Astrocyte (in vitro differentiated cells and primary cell): ENCODE measurements around the gene IGSF23. TPM values are rescaled to one million over a fixed set of nuclear protein-coding genes. Genes with fewer than 3 reads are reported as not detected.
A peak's percentile ranks its signal among the peaks of the same experiment; 100 is the strongest.

Experiments used
- DNase-seq: peaks from one replicate; pipeline ENCODE4 v3.0.0-alpha.2; 2010; ENCODE audit warnings: low read depth
- FAIRE-seq: peaks from 2 replicates; lab custom pipeline; 2011; peaks lifted over from hg19 to GRCh38; lab: Jason Lieb, UNC
- H2AFZ ChIP-seq: 2 replicates; pipeline ENCODE4 v1.6.0; 2012; ENCODE audit warnings: low read depth, low read length, inconsistent platforms
- H3K27ac ChIP-seq: 2 replicates; pipeline ENCODE4 v1.5.1; 2011; ENCODE audit warnings: low read depth, low read length, inconsistent platforms
- H3K27me3 ChIP-seq: 2 replicates; pipeline ENCODE4 v1.6.0; 2011; ENCODE audit warnings: low read length, inconsistent platforms; ENCODE audit not compliant: insufficient read depth
- H3K36me3 ChIP-seq: 2 replicates; pipeline ENCODE4 v1.5.1; 2011; ENCODE audit warnings: low read length, inconsistent platforms; ENCODE audit not compliant: insufficient read depth
- H3K4me1 ChIP-seq: 2 replicates; pipeline ENCODE4 v1.5.1; 2011; ENCODE audit warnings: low read length, inconsistent platforms; ENCODE audit not compliant: insufficient read depth
- H3K4me2 ChIP-seq: 2 replicates; pipeline ENCODE4 v1.6.0; 2012; ENCODE audit warnings: low read length, inconsistent platforms
- H3K4me3 ChIP-seq: 2 replicates; pipeline ENCODE4 v1.5.1; 2011; ENCODE audit warnings: low read depth, mild to moderate bottlenecking, low read length, inconsistent platforms; ENCODE audit not compliant: insufficient read depth
- H3K79me2 ChIP-seq: 2 replicates; pipeline ENCODE4 v1.6.0; 2012; ENCODE audit warnings: mild to moderate bottlenecking, low read length, inconsistent platforms; ENCODE audit not compliant: insufficient read depth
- H3K9ac ChIP-seq: 2 replicates; pipeline ENCODE4 v1.6.0; 2012; ENCODE audit warnings: mild to moderate bottlenecking, low read length, inconsistent platforms
- H3K9me3 ChIP-seq: 2 replicates; pipeline ENCODE4 v1.5.1; 2012; ENCODE audit warnings: low read depth, mild to moderate bottlenecking, low read length, inconsistent platforms; ENCODE audit not compliant: insufficient read depth
- H4K20me1 ChIP-seq: 2 replicates; pipeline ENCODE4 v1.6.0; 2012; ENCODE audit warnings: low read length, inconsistent platforms; ENCODE audit not compliant: insufficient read depth
- H3K27ac Mint-ChIP-seq: one replicate; pipeline ENCODE4 v1.8.0; 2021; ENCODE audit warnings: mild to moderate bottlenecking, mixed read lengths; ENCODE audit not compliant: unreplicated experiment
- H3K27me3 Mint-ChIP-seq: one replicate; pipeline ENCODE4 v1.8.0; 2021; ENCODE audit warnings: low read depth, mixed read lengths; ENCODE audit not compliant: unreplicated experiment
- H3K36me3 Mint-ChIP-seq: one replicate; pipeline ENCODE4 v1.8.0; 2021; ENCODE audit warnings: low read depth, mixed read lengths; ENCODE audit not compliant: unreplicated experiment
- H3K4me1 Mint-ChIP-seq: one replicate; pipeline ENCODE4 v1.8.0; 2021; ENCODE audit warnings: low read depth, mixed read lengths; ENCODE audit not compliant: unreplicated experiment
- H3K4me3 Mint-ChIP-seq: one replicate; pipeline ENCODE4 v1.8.0; 2021; ENCODE audit warnings: mild to moderate bottlenecking, moderate library complexity, mixed read lengths; ENCODE audit not compliant: unreplicated experiment
- H3K9me3 Mint-ChIP-seq: one replicate; pipeline ENCODE4 v1.8.0; 2021; ENCODE audit warnings: mild to moderate bottlenecking, mixed read lengths; ENCODE audit not compliant: unreplicated experiment
- CTCF ChIP-seq: IDR thresholded peaks from 2 replicates; pipeline ENCODE4 v1.5.1; 2011; ENCODE audit warnings: low read depth, mild to moderate bottlenecking, inconsistent platforms, low read length, moderate library complexity; ENCODE audit not compliant: insufficient read depth
- EZH2 ChIP-seq: IDR thresholded peaks from 2 replicates; pipeline ENCODE4 v1.6.1; 2012; ENCODE audit warnings: mild to moderate bottlenecking, low read length, inconsistent platforms; ENCODE audit not compliant: insufficient read depth
- total RNA-seq: library from RNA; stranded (reverse); gene quantifications from 2 replicates; pipeline ENCODE4 v1.2.1, GENCODE V29; 2021

The IGSF23 gene
- total RNA-seq, 1 donor from 2014 or later: not detected

- FAIRE-seq (no peak), DNase-seq (no peak)
- H3K4me2 ChIP-seq: no peak overlapping the region
- Mint-ChIP-seq H3K4me1 (peaks cover 2% of the 10 kb centered on the region), H3K9me3 (no peaks in the 10 kb centered on the region), H3K36me3 (peaks cover 29% of the 10 kb centered on the region), H3K27me3 (no peaks in the 10 kb centered on the region), H3K27ac (no peak overlapping the region), H3K4me3 (no peak overlapping the region)
- no peaks in the 10 kb centered on the region for H3K79me2 ChIP-seq
- peaks cover 25% of the 10 kb centered on the region for H4K20me1 ChIP-seq
- H3K9ac ChIP-seq: no peak overlapping the region
- H2AFZ ChIP-seq: no peak overlapping the region
- TF ChIP-seq EZH2 (no peak), CTCF (no peak)
- peaks cover 2% of the 10 kb centered on the region for H3K4me1 ChIP-seq
- no peak overlapping the region for H3K27ac ChIP-seq
- H3K4me3 ChIP-seq: no peak overlapping the region
- no peaks in the 10 kb centered on the region for H3K9me3 ChIP-seq
- H3K36me3 ChIP-seq: peaks cover 54% of the 10 kb centered on the region
- H3K27me3 ChIP-seq: no peaks in the 10 kb centered on the region
Measured at GRCh38 chr19:44661904-44662303, 48.5 kb downstream of the IGSF23 start.

DNA sequence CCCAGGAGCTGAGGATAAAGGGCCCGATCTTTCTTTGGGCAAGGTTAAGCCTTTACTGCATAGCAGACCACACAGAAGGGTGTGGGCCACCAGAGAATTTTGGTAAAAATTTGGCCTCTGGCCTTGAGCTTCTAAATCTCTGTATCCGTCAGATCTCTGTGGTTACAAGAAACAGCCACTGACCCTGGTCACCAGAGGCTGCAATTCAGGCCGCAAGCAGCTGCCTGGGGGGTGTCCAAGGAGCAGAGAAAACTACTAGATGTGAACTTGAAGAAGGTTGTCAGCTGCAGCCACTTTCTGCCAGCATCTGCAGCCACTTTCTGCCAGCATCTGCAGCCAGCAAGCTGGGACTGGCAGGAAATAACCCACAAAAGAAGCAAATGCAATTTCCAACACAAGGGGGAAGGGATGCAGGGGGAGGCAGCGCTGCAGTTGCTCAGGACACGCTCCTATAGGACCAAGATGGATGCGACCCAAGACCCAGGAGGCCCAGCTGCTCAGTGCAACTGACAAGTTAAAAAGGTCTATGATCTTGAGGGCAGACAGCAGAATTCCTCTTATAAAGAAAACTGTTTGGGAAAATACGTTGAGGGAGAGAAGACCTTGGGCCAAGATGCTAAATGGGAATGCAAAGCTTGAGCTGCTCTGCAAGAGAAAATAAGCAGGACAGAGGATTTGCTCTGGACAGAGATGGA is 49.5 kb downstream of the IGSF23 start:
- no peaks in the 10 kb centered on the region for H3K4me1 Mint-ChIP-seq
- H3K4me3 Mint-ChIP-seq: no peak overlapping the region
- DNase-seq (peak; percentile 55), FAIRE-seq (no peak)
- Histone ChIP-seq H3K36me3 (peaks cover 47% of the 10 kb centered on the region), H3K27ac (no peak overlapping the region), H3K4me1 (no peaks in the 10 kb centered on the region), H3K27me3 (no peaks in the 10 kb centered on the region), H3K4me2 (no peak overlapping the region), H3K79me2 (no peaks in the 10 kb centered on the region), H4K20me1 (peaks cover 16% of the 10 kb centered on the region), H3K9ac (no peak overlapping the region), H2AFZ (no peak overlapping the region), H3K4me3 (no peak overlapping the region), H3K9me3 (no peaks in the 10 kb centered on the region)
- H3K27me3 Mint-ChIP-seq: no peaks in the 10 kb centered on the region
- peaks cover 22% of the 10 kb centered on the region for H3K36me3 Mint-ChIP-seq
- H3K27ac Mint-ChIP-seq: no peak overlapping the region
- no peak for TF ChIP-seq EZH2
- no peak for TF ChIP-seq CTCF
- no peaks in the 10 kb centered on the region for H3K9me3 Mint-ChIP-seq

DNA sequence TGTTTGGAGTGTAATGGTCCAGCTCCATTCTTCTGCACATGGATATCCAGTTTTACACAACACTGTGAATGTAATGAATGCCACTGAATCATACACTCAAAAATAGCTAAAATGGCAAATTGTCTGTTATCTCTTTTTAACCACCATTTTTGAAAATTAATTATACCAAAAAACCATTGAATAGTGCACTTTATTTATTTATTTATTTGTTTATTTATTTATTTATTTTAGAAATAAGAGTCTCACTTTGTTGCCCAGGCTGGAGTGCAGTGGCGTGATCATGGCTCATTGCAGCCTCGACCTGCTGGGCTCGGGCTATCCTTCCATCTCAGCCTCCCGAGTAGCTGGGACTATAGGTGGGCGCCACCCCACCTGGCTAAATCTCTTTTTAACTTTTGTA is 50.6 kb downstream of the IGSF23 start:
- Histone ChIP-seq H3K36me3 (peaks cover 36% of the 10 kb centered on the region), H3K4me3 (no peak overlapping the region), H3K27ac (no peak overlapping the region), H3K9ac (no peak overlapping the region), H3K9me3 (no peaks in the 10 kb centered on the region), H3K4me2 (no peak overlapping the region), H3K4me1 (no peaks in the 10 kb centered on the region), H4K20me1 (peaks cover 8% of the 10 kb centered on the region), H3K27me3 (no peaks in the 10 kb centered on the region), H2AFZ (no peak overlapping the region), H3K79me2 (no peaks in the 10 kb centered on the region)
- no peaks in the 10 kb centered on the region for H3K9me3 Mint-ChIP-seq
- TF ChIP-seq CTCF (no peak), EZH2 (no peak)
- H3K36me3 Mint-ChIP-seq: peaks cover 19% of the 10 kb centered on the region
- H3K27ac Mint-ChIP-seq: no peak overlapping the region
- no peak for FAIRE-seq
- H3K4me3 Mint-ChIP-seq: no peak overlapping the region
- no peaks in the 10 kb centered on the region for H3K4me1 Mint-ChIP-seq
- DNase-seq: no peak
- H3K27me3 Mint-ChIP-seq: no peaks in the 10 kb centered on the region
